Stimulated activated CD4-positive, alpha-beta T cell treated with anti-CD3 and anti-CD28 coated beads, Interleukin-4, amount 100 ng/mL, for 24 hours (primary cell): ENCODE data around the gene CSAD.
A peak's percentile ranks its signal among the peaks of the same experiment; 100 is the strongest.
"Not testable (repeated sequence)": the region's sequence is repeated elsewhere in the genome, so short reads cannot be mapped to it uniquely, and the experiment has no call there.

ENCODE experiments used
- DNase-seq: peaks from one replicate; pipeline ENCODE4 v3.0.0-alpha.2; 2020

The CSAD gene

GRCh38 chr12:53217931-53218307 lies 37.2 kb upstream of the CSAD start:
- no peak for DNase-seq

- DNase-seq, result peak; percentile 39
These were observed 36.6 kb upstream of the CSAD start for GRCh38 chr12:53217051-53217930.

DNA sequence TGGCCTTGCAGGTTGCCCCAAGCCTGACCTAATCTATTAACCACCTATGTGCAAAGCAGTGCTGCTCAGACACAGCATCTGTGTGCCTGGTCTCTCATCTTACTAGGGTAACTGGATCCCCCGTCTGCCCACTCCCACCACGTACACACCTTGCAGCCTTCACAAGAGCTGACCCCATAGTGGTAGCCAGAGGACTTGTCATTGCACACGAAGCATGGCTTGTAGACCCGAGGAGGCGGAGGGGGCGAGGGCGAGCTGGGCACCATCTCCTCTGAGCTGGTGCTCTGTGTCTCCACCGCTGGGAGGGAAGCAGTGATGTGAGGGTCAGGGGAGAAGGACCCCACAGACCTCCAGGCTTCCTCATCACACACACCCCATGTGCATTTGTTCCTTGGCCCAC lies 34.8 kb upstream of the CSAD start:
- no peak for DNase-seq

DNA sequence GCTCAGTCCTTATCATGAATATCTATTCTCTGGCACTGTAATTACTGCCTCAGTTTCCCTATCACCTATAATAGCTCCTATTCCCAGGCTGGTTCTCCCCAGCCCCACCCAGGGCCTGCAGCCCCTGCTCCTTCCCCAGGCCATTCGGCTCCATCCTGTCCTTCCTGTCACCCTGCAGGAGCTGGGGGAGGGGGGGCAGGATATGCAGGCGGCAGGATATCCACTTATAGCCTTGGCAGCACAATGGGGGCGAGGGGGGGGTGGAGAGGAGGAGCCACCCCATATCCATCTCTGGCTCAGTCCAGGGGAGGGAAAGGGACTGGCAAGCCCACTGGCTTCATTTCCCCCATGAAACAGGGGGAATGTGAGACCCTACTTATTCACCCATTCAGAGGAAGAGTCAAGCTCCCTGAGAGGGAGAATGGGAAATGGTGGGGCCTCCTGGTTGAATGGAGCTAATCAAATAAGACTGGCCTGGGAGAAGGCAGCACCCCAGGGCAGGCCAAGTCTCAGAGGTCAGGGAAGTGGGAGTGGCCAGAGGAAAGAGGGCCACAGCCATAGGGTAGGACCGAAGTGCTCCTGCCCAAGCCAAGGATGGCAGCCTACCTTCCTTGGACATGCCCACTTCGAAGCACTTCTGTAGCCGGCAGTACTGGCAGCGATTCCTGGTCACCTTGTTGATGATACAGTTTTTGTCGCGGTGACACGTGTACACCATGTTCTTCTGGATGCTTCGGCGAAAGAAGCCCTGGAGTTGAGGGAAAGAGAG lies 34.1 kb upstream of the CSAD start:
- no peak for DNase-seq

- no peak for DNase-seq
These were observed 33.5 kb upstream of the CSAD start for GRCh38 chr12:53214221-53214620.

GRCh38 chr12:53213348-53213747 lies 32.6 kb upstream of the CSAD start:
- DNase-seq, result peak; percentile 87

GRCh38 chr12:53212931-53213330 lies 32.2 kb upstream of the CSAD start:
- no peak for DNase-seq

- no peak for DNase-seq
These were observed 31.0 kb upstream of the CSAD start for GRCh38 chr12:53211476-53212381.

DNA sequence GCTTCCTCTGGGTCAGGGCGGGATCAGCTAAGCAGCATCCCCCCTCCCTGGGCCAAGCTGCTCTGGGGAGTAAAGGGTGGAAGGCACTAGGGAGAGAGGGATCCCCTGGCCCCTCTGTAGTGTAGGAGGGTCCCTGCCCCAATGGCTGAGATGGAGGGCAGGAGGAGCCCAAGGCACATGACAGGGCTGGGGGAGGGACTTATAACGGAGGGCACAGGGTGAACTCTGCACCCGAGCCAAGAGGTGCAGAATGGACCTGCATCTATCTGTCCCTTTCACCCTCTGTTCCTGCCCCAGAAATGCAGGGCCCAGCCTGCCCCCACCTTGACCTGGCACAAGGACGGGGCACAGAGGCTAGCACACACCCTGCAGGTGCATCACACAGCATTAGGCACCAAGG lies 30.1 kb upstream of the CSAD start:
- DNase-seq, result no peak

- DNase-seq, result peak; percentile 33
These were observed 28.2 kb upstream of the CSAD start for GRCh38 chr12:53208877-53209463.

- no peak for DNase-seq
These were observed 27.7 kb upstream of the CSAD start for GRCh38 chr12:53208435-53208834.

- DNase-seq, result peak; percentile 64
These were observed 26.3 kb upstream of the CSAD start, which contains the start of gene ITGB7 for GRCh38 chr12:53207042-53207441. ITGB7 (minus strand) TSS chr12:53207251; CDS start chr12:53200443, 6,808 bp downstream.

DNA sequence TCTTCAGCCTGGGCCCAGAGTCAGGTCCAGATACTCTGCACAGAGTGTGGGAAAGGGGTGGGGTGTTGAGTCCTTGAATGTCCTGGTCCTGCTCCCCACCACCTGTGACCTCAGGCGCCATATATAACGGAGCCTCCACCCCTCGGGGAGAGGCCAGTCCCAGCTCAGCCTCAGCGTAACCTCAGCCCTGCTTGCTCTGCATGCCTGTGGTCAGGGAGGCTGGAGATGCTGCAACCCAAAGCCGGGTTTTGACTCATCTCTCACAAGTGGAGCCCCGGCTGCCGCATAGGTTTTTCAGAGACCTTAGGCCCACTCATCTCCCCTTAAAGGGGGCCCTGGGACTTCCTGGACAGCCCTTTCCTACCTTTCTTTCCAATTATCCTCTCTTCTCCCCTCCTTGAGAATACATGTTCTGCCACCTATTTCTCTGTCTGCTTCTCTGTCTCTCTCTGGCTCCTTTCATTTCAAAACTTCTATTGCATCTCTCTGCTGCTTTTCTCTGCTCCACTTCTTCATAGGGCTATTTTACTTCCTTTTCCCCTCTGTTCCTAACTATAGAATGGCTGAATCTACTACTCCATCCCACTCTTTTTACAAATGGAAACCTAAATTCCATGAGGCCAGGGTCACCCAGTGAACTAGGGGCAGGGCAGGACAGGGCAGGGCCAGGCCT lies 25.2 kb upstream of the CSAD start:
- peak; percentile 77 for DNase-seq

DNA sequence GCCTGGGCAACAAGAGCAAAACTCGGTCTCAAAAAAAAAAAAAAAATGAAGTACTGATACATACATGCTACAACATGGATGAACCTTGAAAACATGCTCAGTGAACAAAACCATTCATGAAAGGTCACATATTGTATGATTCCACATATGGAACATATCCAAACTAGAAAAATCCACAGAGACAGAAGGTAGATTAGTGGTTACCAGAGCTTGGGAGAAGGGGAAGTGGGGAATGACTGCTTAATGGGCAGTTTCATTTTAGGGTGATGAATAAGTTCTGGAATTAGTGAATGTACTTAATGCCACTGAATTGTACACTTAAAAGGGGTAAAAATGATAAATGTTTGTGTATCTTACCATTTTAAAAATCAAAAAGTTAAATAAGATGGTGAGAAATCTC lies 23.6 kb upstream of the CSAD start:
- no peak for DNase-seq

DNA sequence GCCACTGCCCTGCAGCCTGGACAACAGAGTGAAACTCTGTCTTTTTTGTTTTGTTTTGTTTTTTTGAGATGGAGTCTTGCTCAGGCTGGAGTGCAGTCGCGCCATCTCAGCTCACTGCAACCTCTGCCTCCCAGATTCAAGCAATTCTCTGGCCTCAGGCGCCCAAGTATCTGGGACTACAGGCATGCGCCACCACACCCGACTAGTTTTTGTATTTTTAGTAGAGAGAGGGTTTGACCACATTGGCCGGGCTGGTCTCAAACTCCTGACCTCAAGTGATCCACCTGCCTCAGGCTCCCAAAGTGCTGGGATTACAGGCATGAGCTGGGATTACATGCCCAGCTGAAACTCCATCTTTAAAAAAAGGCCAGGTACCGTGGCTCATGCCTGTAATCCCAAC lies 21.6 kb upstream of the CSAD start:
- DNase-seq, result not testable (repeated sequence)

- DNase-seq, result no peak
These were observed 20.9 kb upstream of the CSAD start for GRCh38 chr12:53201639-53202038.

GRCh38 chr12:53201177-53201541 lies 20.4 kb upstream of the CSAD start:
- DNase-seq, result no peak

- peak; percentile 55 for DNase-seq
These were observed 19.9 kb upstream of the CSAD start for GRCh38 chr12:53200458-53201176.

DNA sequence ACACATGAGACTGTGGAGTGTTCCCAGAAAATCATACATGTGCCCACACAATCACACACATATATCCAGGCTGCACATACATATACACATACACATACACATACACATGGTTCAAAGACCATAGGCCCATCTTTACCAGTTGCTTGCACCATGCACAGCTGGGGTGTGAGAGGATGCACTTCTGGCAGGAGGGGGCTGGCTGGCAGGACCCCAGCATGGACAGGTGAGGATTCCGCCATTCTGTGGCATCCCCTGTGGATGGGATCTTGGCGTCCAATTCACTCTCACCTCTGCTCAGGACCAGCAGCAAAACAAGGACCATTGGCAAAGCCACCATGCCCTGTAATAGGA lies 19.4 kb upstream of the CSAD start:
- DNase-seq, result no peak

- DNase-seq, result no peak
These were observed 19.0 kb upstream of the CSAD start for GRCh38 chr12:53199700-53200099.

DNA sequence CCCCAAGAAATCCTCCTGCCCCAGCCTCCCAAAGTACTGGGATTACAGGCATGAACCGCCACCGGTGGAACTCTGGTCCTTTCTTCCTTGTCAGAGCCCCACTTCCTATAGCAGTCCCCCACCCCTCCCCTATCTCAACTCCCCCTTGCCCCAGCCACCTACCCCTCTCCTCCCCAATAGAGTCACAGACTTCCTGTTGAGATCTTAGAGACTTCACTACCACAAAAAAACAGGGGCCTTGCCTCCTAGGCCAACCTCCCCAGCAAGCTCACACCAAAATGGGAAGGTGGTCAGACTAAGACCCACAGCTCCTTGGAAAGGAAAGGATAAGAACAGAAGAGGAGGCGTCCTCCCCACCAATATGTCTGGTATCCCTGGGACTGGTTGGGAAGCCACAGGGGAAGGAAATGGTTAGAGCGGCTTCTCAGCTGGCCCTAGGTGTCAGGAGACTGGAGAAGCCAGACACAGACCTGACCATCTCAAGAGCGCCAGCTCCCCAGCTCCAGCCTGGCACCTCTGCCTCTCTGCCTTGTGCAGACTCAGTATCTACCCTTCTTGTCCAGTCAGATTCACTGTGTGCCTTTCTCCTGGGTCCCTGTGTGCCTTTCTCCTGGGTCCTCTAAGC lies 17.9 kb upstream of the CSAD start:
- DNase-seq, result no peak
